Measurements from ENCODE around the gene ARNT2. TPM values are rescaled to one million over a fixed set of nuclear protein-coding genes. Genes with fewer than 3 reads are reported as not detected.

Gene ARNT2
- total and polyA plus RNA-seq, 10 of the 15 experiments (the other 5 are each of a cell fraction or from before 2014, with no cell fraction given): 0.07 to 0.49 (median 0.09) TPM; not detected in 6

- no TSS peak for BruUV-seq (replicated peaks)
- DNase-seq (ENCODE audit: low read depth, low spot score) (no peak), FAIRE-seq (no peak), ATAC-seq (no peak)
- no peak overlapping the region for H3K4me2 ChIP-seq (ENCODE audit: control insufficient read depth, insufficient read depth)
- no peak overlapping the region for H3K9ac ChIP-seq (ENCODE audit: control insufficient read depth, insufficient read depth, low read length)
- no peak for TF ChIP-seq SP1 (IDR thresholded peaks at IDR 0.05; ENCODE audit: low read depth, low read length)
- no peak for TF ChIP-seq ZBTB4 (CRISPR knock-in tag; IDR thresholded peaks at IDR 0.05)
- TF ChIP-seq BACH1 (IDR thresholded peaks at IDR 0.05; ENCODE audit: borderline replicate concordance): no peak
- no peak for TF ChIP-seq USF2 (IDR thresholded peaks at IDR 0.05; ENCODE audit: borderline replicate concordance, low read depth, low read length)
- no peak for TF ChIP-seq FOXM1 (IDR thresholded peaks at IDR 0.05; ENCODE audit: low read depth, low read length)
- no peak for TF ChIP-seq CEBPZ (IDR thresholded peaks at IDR 0.05; ENCODE audit: low read depth, low read length)
- TF ChIP-seq TCF3 (IDR thresholded peaks at IDR 0.05; ENCODE audit: borderline replicate concordance, insufficient read depth, low read depth, low read length): no peak
- TF ChIP-seq TBL1XR1 (IDR thresholded peaks at IDR 0.05; ENCODE audit: low read depth, low read length): no peak
- TF ChIP-seq PML (IDR thresholded peaks at IDR 0.05; ENCODE audit: low read length): no peak
- no peak for TF ChIP-seq STAT3 (IDR thresholded peaks at IDR 0.05; ENCODE audit: low read depth, low read length)
- no peak for TF ChIP-seq ZNF592 (IDR thresholded peaks at IDR 0.05)
- ChIA-PET POLR2A (no interaction called here), RAD21 (ENCODE audit: unreplicated experiment) (no interaction called here), CTCF (no interaction called here), SMC1A (ENCODE audit: uncharacterized antibody, unreplicated experiment) (no interaction called here)
- H2AFZ ChIP-seq (ENCODE audit: control insufficient read depth, low read depth, low read length): no peak overlapping the region
- H4K20me1 ChIP-seq (ENCODE audit: control insufficient read depth, insufficient read depth): no peaks in the 10 kb centered on the region
- 0% methylated on average over 1 of the region's 1 CpG for WGBS (ENCODE audit: insufficient coverage, insufficient replicate concordance, low lambda C conversion rate, missing lambda C conversion rate)
- H3K36me3 ChIP-seq (ENCODE audit: control insufficient read depth in 2 of 2, insufficient read depth in 2 of 2, low read length in 1 of 2): no peaks in the 10 kb centered on the region
- H3K9me3 ChIP-seq (replicated peaks; ENCODE audit: control insufficient read depth, insufficient read depth, low read length): no peaks in the 10 kb centered on the region
- intact Hi-C loops (cut with micrococcal nuclease; ENCODE audit: unreplicated experiment): no loop called here
- H3K27me3 ChIP-seq (replicated peaks in 1 of 2; ENCODE audit: control insufficient read depth in 2 of 2, insufficient read depth in 2 of 2, low read length in 1 of 2): no peaks in the 10 kb centered on the region; a peak in 1 of 4 replicates
- no peak overlapping the region for H3K27ac ChIP-seq (ENCODE audit: control insufficient read depth, insufficient read depth)
- no peaks in the 10 kb centered on the region for H3K79me2 ChIP-seq (ENCODE audit: control insufficient read depth, insufficient read depth, low read length)
- H3K4me1 ChIP-seq (ENCODE audit: control insufficient read depth, insufficient read depth, low read length): no peaks in the 10 kb centered on the region
- in situ Hi-C loops (cut with MboI): no loop called here
- H3K4me3 ChIP-seq: no peak overlapping the region
These were observed 18.0 kb upstream of the ARNT2 start for GRCh38 chr15:80386151-80386550.

Data from GM12878 (cell line).